CD4-positive, alpha-beta T cell treated with Interleukin-6 for 4 hours (primary cell): ENCODE results near the gene SRMS.
"Not testable (repeated sequence)": the region's sequence is repeated elsewhere in the genome, so short reads cannot be mapped to it uniquely, and the experiment has no call there.

Source experiments
- DNase-seq: peaks from one replicate; pipeline ENCODE4 v3.0.0-alpha.2; 2020; ENCODE audit warnings: mixed read lengths

The SRMS gene

GRCh38 chr20:63578224-63579016, 30.9 kb upstream of the SRMS start:
- DNase-seq: peak; percentile 25

- no peak for DNase-seq
Observed at GRCh38 chr20:63577317-63577894, 29.9 kb upstream of the SRMS start.

GRCh38 chr20:63576311-63576710, 28.8 kb upstream of the SRMS start:
- DNase-seq: no peak

- DNase-seq: no peak
Observed at GRCh38 chr20:63574829-63575743, 27.5 kb upstream of the SRMS start.

GRCh38 chr20:63574156-63574828, 26.7 kb upstream of the SRMS start, which contains the start of gene HELZ2:
TSS of gene HELZ2 (minus strand) at chr20:63574239. CDS start at chr20:63572385, 1,854 bp downstream.
- DNase-seq: peak; percentile 88

GRCh38 chr20:63573647-63574131, 26.1 kb upstream of the SRMS start:
- peak; percentile 8 for DNase-seq

GRCh38 chr20:63572788-63573646, 25.5 kb upstream of the SRMS start:
- no peak for DNase-seq

GRCh38 chr20:63572071-63572787, 24.7 kb upstream of the SRMS start:
- no peak for DNase-seq

- not testable (repeated sequence) for DNase-seq
Observed at GRCh38 chr20:63571087-63571478, 23.5 kb upstream of the SRMS start.

- no peak for DNase-seq
Observed at GRCh38 chr20:63570281-63571086, 22.9 kb upstream of the SRMS start.

GRCh38 chr20:63568986-63569949, 21.7 kb upstream of the SRMS start:
- DNase-seq: no peak

GRCh38 chr20:63568170-63568981, 20.8 kb upstream of the SRMS start:
- peak; percentile 32 for DNase-seq

GRCh38 chr20:63567386-63568169, 20.0 kb upstream of the SRMS start:
- DNase-seq: peak; percentile 62

GRCh38 chr20:63567136-63567385, 19.5 kb upstream of the SRMS start:
- peak; percentile 8 for DNase-seq

GRCh38 chr20:63566395-63567135, 19.0 kb upstream of the SRMS start:
- DNase-seq: no peak

- DNase-seq: no peak
Observed at GRCh38 chr20:63565699-63566335, 18.3 kb upstream of the SRMS start.
